HAP-1 (cell line): Measurements from ENCODE around the gene ZKSCAN3.
"Not testable (repeated sequence)": the region's sequence is repeated elsewhere in the genome, so short reads cannot be mapped to it uniquely, and the experiment has no call there.

Experiments used
- DNase-seq, 2 experiments: peaks; one replicate each; pipeline ENCODE4 v3.0.0-alpha.2; 2016 to 2020; ENCODE audit warnings: low spot score in 2 of 2
- H3K27me3 ChIP-seq: fragments of 250-450 bp; sonication (Bioruptor Pico); 2 replicates; pipeline ENCODE4 v1.5.1; 2020; ENCODE audit warnings: low read depth, mild to moderate bottlenecking, moderate library complexity
- H3K36me3 ChIP-seq: fragments of 250-450 bp; sonication (Bioruptor Pico); replicated peaks from 2 replicates; pipeline ENCODE4 v1.5.1; 2020; ENCODE audit warnings: mild to moderate bottlenecking
- H3K4me1 ChIP-seq: fragments of 250-450 bp; sonication (Bioruptor Pico); 2 replicates; pipeline ENCODE4 v1.5.1; 2020; ENCODE audit warnings: mild to moderate bottlenecking
- H3K4me3 ChIP-seq: fragments of 250-450 bp; sonication (Bioruptor Pico); 2 replicates; pipeline ENCODE4 v1.5.1; 2020; ENCODE audit warnings: mild to moderate bottlenecking, moderate library complexity
- H3K9me3 ChIP-seq: fragments of 250-450 bp; sonication (Bioruptor Pico); 2 replicates; pipeline ENCODE4 v1.5.1; 2020; ENCODE audit warnings: mild to moderate bottlenecking, moderate library complexity
- in situ Hi-C: fragments of 300-500 bp; cut with MboI; formaldehyde crosslinking; loops from 3 replicates; pipeline ENCODE4 v1.14.3; 2020; ENCODE audit warnings: low sequenced_read_pairs, inconsistent platforms, mixed read lengths

Gene ZKSCAN3

GRCh38 chr6:28349892-28350737 is at the start of gene ZKSCAN3:
ZKSCAN3 (plus strand) TSS chr6:28349947; CDS start chr6:28359587, 9,640 bp downstream.
- H3K36me3 ChIP-seq = no peaks in the 10 kb centered on the region
- no peaks in the 10 kb centered on the region for H3K9me3 ChIP-seq
- DNase-seq = peak; percentile 79 to 89
- H3K27me3 ChIP-seq = peaks cover 19% of the 10 kb centered on the region
- peak within 1 kb of the TSS; percentile 74 for H3K4me3 ChIP-seq
- H3K4me1 ChIP-seq = 0 out of 2 replicates have a peak, but pooled peaks cover under 1% of the 10 kb centered on the region
- in situ Hi-C loops = loop anchor here (10.0 kb wide), 1 partner anchor 215 kb away; no protein-coding TSS in a partner anchor

- no peaks in the 10 kb centered on the region for H3K9me3 ChIP-seq
- no peaks in the 10 kb centered on the region for H3K4me1 ChIP-seq
- peaks cover 7% of the 10 kb centered on the region for H3K36me3 ChIP-seq
- in situ Hi-C loops = no loop called here
- H3K27me3 ChIP-seq = no peaks in the 10 kb centered on the region
- no peak overlapping the region for H3K4me3 ChIP-seq
- no peak for DNase-seq
These were observed 46.2 kb upstream of the ZKSCAN3 start for GRCh38 chr6:28303570-28303969.

GRCh38 chr6:28306363-28306762 is 43.4 kb upstream of the ZKSCAN3 start:
- H3K27me3 ChIP-seq, H3K36me3 ChIP-seq, H3K9me3 ChIP-seq, H3K4me1 ChIP-seq, in situ Hi-C loops, DNase-seq, H3K4me3 ChIP-seq: not testable (repeated sequence)

GRCh38 chr6:28311139-28311823 is 38.5 kb upstream of the ZKSCAN3 start:
- H3K36me3 ChIP-seq = no peaks in the 10 kb centered on the region
- in situ Hi-C loops = no loop called here
- DNase-seq = peak; percentile 33 to 74
- H3K27me3 ChIP-seq = no peaks in the 10 kb centered on the region
- H3K9me3 ChIP-seq = no peaks in the 10 kb centered on the region
- H3K4me1 ChIP-seq = peaks cover 8% of the 10 kb centered on the region
- H3K4me3 ChIP-seq = no peak overlapping the region

GRCh38 chr6:28312939-28313338 is 36.8 kb upstream of the ZKSCAN3 start:
- in situ Hi-C loops = no loop called here
- H3K36me3 ChIP-seq = no peaks in the 10 kb centered on the region
- DNase-seq = no peak
- H3K9me3 ChIP-seq = no peaks in the 10 kb centered on the region
- peaks cover 8% of the 10 kb centered on the region for H3K4me1 ChIP-seq
- no peak overlapping the region for H3K4me3 ChIP-seq
- H3K27me3 ChIP-seq = no peaks in the 10 kb centered on the region

- no peak for DNase-seq
- no peaks in the 10 kb centered on the region for H3K9me3 ChIP-seq
- H3K4me1 ChIP-seq = peaks cover 8% of the 10 kb centered on the region
- no peaks in the 10 kb centered on the region for H3K36me3 ChIP-seq
- no peaks in the 10 kb centered on the region for H3K27me3 ChIP-seq
- in situ Hi-C loops = no loop called here
- no peak overlapping the region for H3K4me3 ChIP-seq
These were observed 34.1 kb upstream of the ZKSCAN3 start for GRCh38 chr6:28315628-28316027.

- H3K27me3 ChIP-seq, H3K4me3 ChIP-seq, H3K4me1 ChIP-seq, H3K9me3 ChIP-seq, in situ Hi-C loops, H3K36me3 ChIP-seq, DNase-seq: not testable (repeated sequence)
These were observed 31.9 kb upstream of the ZKSCAN3 start for GRCh38 chr6:28317866-28318265.

GRCh38 chr6:28322661-28323060 is 27.1 kb upstream of the ZKSCAN3 start:
- no peak for DNase-seq
- peaks cover 6% of the 10 kb centered on the region; the same call in 1 of the 2 replicates for H3K9me3 ChIP-seq
- no peaks in the 10 kb centered on the region for H3K36me3 ChIP-seq
- H3K4me3 ChIP-seq = no peak overlapping the region
- no peaks in the 10 kb centered on the region for H3K4me1 ChIP-seq
- in situ Hi-C loops = no loop called here
- no peaks in the 10 kb centered on the region for H3K27me3 ChIP-seq

GRCh38 chr6:28323813-28324424 is 25.8 kb upstream of the ZKSCAN3 start:
- no peaks in the 10 kb centered on the region for H3K36me3 ChIP-seq
- peaks cover 6% of the 10 kb centered on the region; the same call in 1 of the 2 replicates for H3K9me3 ChIP-seq
- H3K4me1 ChIP-seq = no peaks in the 10 kb centered on the region
- no peaks in the 10 kb centered on the region for H3K27me3 ChIP-seq
- in situ Hi-C loops = no loop called here
- DNase-seq = no peak
- no peak overlapping the region for H3K4me3 ChIP-seq

- no peaks in the 10 kb centered on the region for H3K36me3 ChIP-seq
- H3K27me3 ChIP-seq = no peaks in the 10 kb centered on the region
- DNase-seq = no peak
- in situ Hi-C loops = no loop called here
- peaks cover 6% of the 10 kb centered on the region; the same call in 1 of the 2 replicates for H3K9me3 ChIP-seq
- H3K4me3 ChIP-seq = no peak overlapping the region
- H3K4me1 ChIP-seq = no peaks in the 10 kb centered on the region
These were observed 23.3 kb upstream of the ZKSCAN3 start for GRCh38 chr6:28326371-28326948.

GRCh38 chr6:28330041-28330440 is 19.7 kb upstream of the ZKSCAN3 start:
- in situ Hi-C loops = no loop called here
- Histone ChIP-seq H3K27me3 (no peaks in the 10 kb centered on the region), H3K9me3 (peaks cover 6% of the 10 kb centered on the region; the same call in 1 of the 2 replicates), H3K4me3 (no peak overlapping the region), H3K36me3 (no peaks in the 10 kb centered on the region), H3K4me1 (peaks cover 13% of the 10 kb centered on the region)
- no peak for DNase-seq

- Histone ChIP-seq H3K4me3 (no peak overlapping the region), H3K27me3 (no peaks in the 10 kb centered on the region), H3K4me1 (peaks cover 16% of the 10 kb centered on the region), H3K36me3 (no peaks in the 10 kb centered on the region), H3K9me3 (no peaks in the 10 kb centered on the region)
- DNase-seq = no peak
- in situ Hi-C loops = no loop called here
These were observed 16.7 kb upstream of the ZKSCAN3 start for GRCh38 chr6:28333047-28333446.

GRCh38 chr6:28333599-28334018 is 16.1 kb upstream of the ZKSCAN3 start:
- Histone ChIP-seq H3K4me3 (no peak overlapping the region), H3K9me3 (no peaks in the 10 kb centered on the region), H3K4me1 (peaks cover 16% of the 10 kb centered on the region), H3K27me3 (no peaks in the 10 kb centered on the region), H3K36me3 (no peaks in the 10 kb centered on the region)
- DNase-seq = no peak
- in situ Hi-C loops = no loop called here
